ENCODE results near the gene OR8S1. TPM values are rescaled to one million over a fixed set of nuclear protein-coding genes. Genes with fewer than 3 reads are reported as not detected.

Gene OR8S1
- total and polyA plus RNA-seq, 2 of the 8 experiments (the other 6 are each of a cell fraction or from before 2014, with no cell fraction given): not detected

GRCh38 chr12:48572326-48572725, 46.9 kb downstream of the OR8S1 start:
- DNase-seq (ENCODE audit: low read depth in 1 of 2, low spot score in 2 of 2) (no peak), FAIRE-seq (no peak)
- POLR2A ChIA-PET (ENCODE audit: partially characterized antibody): no interaction called here
- Histone ChIP-seq H3K56ac (replicated peaks; ENCODE audit: insufficient read length, low read depth, low read length) (no peak overlapping the region), H3K14ac (ENCODE audit: insufficient read length) (no peak overlapping the region), H2BK15ac (ENCODE audit: low read length) (no peak overlapping the region), H2BK120ac (replicated peaks; ENCODE audit: low read depth, low read length) (no peak overlapping the region), H3K4me3 (ENCODE audit: extremely low read depth in 1 of 4, insufficient read depth in 2 of 4, low read depth in 3 of 4, low read length in 4 of 4) (no peak overlapping the region), H3K79me2 (ENCODE audit: control insufficient read depth in 1 of 2, insufficient read depth in 2 of 2, low read length in 2 of 2) (no peaks in the 10 kb centered on the region), H3K23me2 (ENCODE audit: low read depth, low read length) (no peaks in the 10 kb centered on the region), H2BK5ac (ENCODE audit: low read depth, low read length) (no peak overlapping the region), H3K18ac (ENCODE audit: extremely low read depth, low read length) (no peak overlapping the region), H4K91ac (replicated peaks; ENCODE audit: insufficient read length, low read length) (no peak overlapping the region), H3K9ac (replicated peaks in 1 of 4; ENCODE audit: extremely low read depth in 1 of 4, low read depth in 3 of 4, low read length in 3 of 4) (no peak overlapping the region), H3K27me3 (replicated peaks in 1 of 4; ENCODE audit: control insufficient read depth in 3 of 4, extremely low read depth in 1 of 4, insufficient read depth in 3 of 4, low read length in 3 of 4) (no peaks in the 10 kb centered on the region), H3K23ac (ENCODE audit: insufficient read length) (no peak overlapping the region), H3K4me2 (ENCODE audit: insufficient read depth in 1 of 2, low read depth in 2 of 2, low read length in 2 of 2) (no peak overlapping the region), H2BK20ac (ENCODE audit: low read length) (no peak overlapping the region), H2AK5ac (ENCODE audit: low read depth, low read length) (no peak overlapping the region), H3K4me1 (replicated peaks in 1 of 4; ENCODE audit: control insufficient read depth in 3 of 4, insufficient read depth in 4 of 4, low read length in 3 of 4) (no peaks in the 10 kb centered on the region), H4K8ac (ENCODE audit: extremely low read depth, insufficient read depth, low read length) (no peak overlapping the region), H3K9me3 (ENCODE audit: insufficient read depth in 2 of 2, low read depth in 1 of 2, low read length in 1 of 2) (no peaks in the 10 kb centered on the region), H4K20me1 (replicated peaks in 1 of 2; ENCODE audit: control insufficient read depth in 1 of 2, insufficient read depth in 2 of 2, low read length in 2 of 2) (no peaks in the 10 kb centered on the region), H3K27ac (ENCODE audit: low read depth, low read length) (no peak overlapping the region), H4K5ac (ENCODE audit: insufficient read length, low read depth, low read length) (no peak overlapping the region), H2BK12ac (ENCODE audit: low read depth, low read length) (no peak overlapping the region), H3K36me3 (ENCODE audit: control insufficient read depth in 2 of 4, insufficient read depth in 4 of 4, low read length in 3 of 4) (no peaks in the 10 kb centered on the region), H2AFZ (ENCODE audit: low read length) (no peak overlapping the region), H3K4ac (replicated peaks; ENCODE audit: insufficient read length, low read depth, low read length) (no peak overlapping the region), H3K79me1 (ENCODE audit: low read depth, low read length) (no peaks in the 10 kb centered on the region)
- 91% methylated on average over 5 of the region's 5 CpGs; no CpG with 5 or more reads in 1 of the 2 experiments for WGBS, 2 experiments (ENCODE audit: extremely low coverage in 1 of 2, insufficient coverage in 1 of 2, insufficient read length in 1 of 2, insufficient replicate concordance in 2 of 2, low coverage in 1 of 2, low lambda C conversion rate in 2 of 2, missing lambda C conversion rate in 1 of 2)
- CTCF ChIA-PET (ENCODE audit: partially characterized antibody): interaction anchor here (1.3 to 3.8 kb wide), 3 partner anchors 11 to 46 kb away, joined by 5 to 22 read pairs (median 9); no protein-coding TSS in a partner anchor
- no peak for TF ChIP-seq EZH2 (IDR thresholded peaks at IDR 0.05; ENCODE audit: low read depth, low read length, severe bottlenecking)
- TF ChIP-seq SIRT6 (IDR thresholded peaks at IDR 0.05; ENCODE audit: low read length): no peak
- no peak for TF ChIP-seq CHD2 (IDR thresholded peaks at IDR 0.05; ENCODE audit: low read length)
- TF ChIP-seq KDM1A (IDR thresholded peaks at IDR 0.05; ENCODE audit: borderline replicate concordance, low read length): no peak
- TF ChIP-seq CBX5 (IDR thresholded peaks at IDR 0.05; ENCODE audit: low read depth, low read length): no peak
- no peak for TF ChIP-seq JUN (IDR thresholded peaks at IDR 0.05; ENCODE audit: low read depth, low read length)
- no peak for TF ChIP-seq E2F6 (IDR thresholded peaks at IDR 0.05)
- TF ChIP-seq RAD21 (IDR thresholded peaks at IDR 0.05 in 1 of 2, conservative IDR thresholded peaks at IDR 0.05 in 1 of 2; ENCODE audit: low read depth in 2 of 2, low read length in 2 of 2): no peak
- TF ChIP-seq KDM4A (IDR thresholded peaks at IDR 0.05; ENCODE audit: low read depth, low read length, severe bottlenecking): no peak
- no peak for TF ChIP-seq BCL11A (IDR thresholded peaks at IDR 0.05; ENCODE audit: low read depth in 2 of 2, low read length in 2 of 2)
- no peak for TF ChIP-seq POLR2A (IDR thresholded peaks at IDR 0.05; ENCODE audit: control extremely low read depth in 1 of 2, low read depth in 2 of 2, low read length in 2 of 2)
- TF ChIP-seq ATF2 (IDR thresholded peaks at IDR 0.05; ENCODE audit: low read length): no peak

Measured in H1 (cell line).